HG02623 (cell line): ENCODE results near the gene HS6ST2.
"Not testable (repeated sequence)": the region's sequence is repeated elsewhere in the genome, so short reads cannot be mapped to it uniquely, and the experiment has no call there.

ENCODE experiments used
- ATAC-seq: cut with Tn5 transposase; IDR thresholded peaks from one replicate; pipeline ENCODE4 v1.9.1; 2021; ENCODE audit warnings: moderate library complexity; ENCODE audit not compliant: unreplicated experiment

The HS6ST2 gene

GRCh38 chrX:132945055-132945599, 13.3 kb downstream of the HS6ST2 start:
- ATAC-seq = not testable (repeated sequence)

- ATAC-seq = no peak
Measured at GRCh38 chrX:132940727-132941327, 17.6 kb downstream of the HS6ST2 start.

GRCh38 chrX:132933170-132933569, 25.3 kb downstream of the HS6ST2 start:
- ATAC-seq = no peak

- ATAC-seq = no peak
Measured at GRCh38 chrX:132924426-132924825, 34.0 kb downstream of the HS6ST2 start.

- ATAC-seq = no peak
Measured at GRCh38 chrX:132918523-132918922, 39.9 kb downstream of the HS6ST2 start.

GRCh38 chrX:132916349-132916748, 42.1 kb downstream of the HS6ST2 start:
- ATAC-seq = no peak

GRCh38 chrX:132909643-132910042, 48.8 kb downstream of the HS6ST2 start:
- no peak for ATAC-seq

- ATAC-seq = no peak
Measured at GRCh38 chrX:132908891-132909290, 49.5 kb downstream of the HS6ST2 start.

- ATAC-seq = no peak
Measured at GRCh38 chrX:132900633-132901293, 57.7 kb downstream of the HS6ST2 start.

- no peak for ATAC-seq
Measured at GRCh38 chrX:132887569-132887968, 70.9 kb downstream of the HS6ST2 start.

GRCh38 chrX:132883358-132883915, 75.0 kb downstream of the HS6ST2 start:
- no peak for ATAC-seq

- not testable (repeated sequence) for ATAC-seq
Measured at GRCh38 chrX:132880753-132881152, 77.7 kb downstream of the HS6ST2 start.

- no peak for ATAC-seq
Measured at GRCh38 chrX:132877954-132878536, 80.4 kb downstream of the HS6ST2 start.

GRCh38 chrX:132876523-132877338, 81.7 kb downstream of the HS6ST2 start:
- no peak for ATAC-seq

- no peak for ATAC-seq
Measured at GRCh38 chrX:132875650-132876522, 82.5 kb downstream of the HS6ST2 start.

- ATAC-seq = no peak
Measured at GRCh38 chrX:132862562-132862961, 95.9 kb downstream of the HS6ST2 start.

- ATAC-seq = no peak
Measured at GRCh38 chrX:132861076-132861475, 97.4 kb downstream of the HS6ST2 start.

GRCh38 chrX:132860200-132860599, 98.2 kb downstream of the HS6ST2 start:
- no peak for ATAC-seq

GRCh38 chrX:132858018-132858417, 100.4 kb downstream of the HS6ST2 start:
- ATAC-seq = no peak

- no peak for ATAC-seq
Measured at GRCh38 chrX:132855780-132856341, 102.6 kb downstream of the HS6ST2 start.
